Mesendoderm (in vitro differentiated cells): ENCODE results near the gene MGAT5.

Source experiments
- DNase-seq: peaks from one replicate; pipeline ENCODE4 v3.0.0; 2013
- H2AK5ac ChIP-seq: 2 replicates; pipeline ENCODE4 v1.6.1; 2013; ENCODE audit warnings: low read length, inconsistent platforms
- H2BK120ac ChIP-seq: 2 replicates; pipeline ENCODE4 v1.6.1; 2013; ENCODE audit warnings: low read depth, mild to moderate bottlenecking, low read length, moderate library complexity, mixed read lengths
- H2BK15ac ChIP-seq: replicated peaks from 2 replicates; pipeline ENCODE4 v1.6.1; 2013; ENCODE audit warnings: low read depth, mild to moderate bottlenecking, moderate library complexity
- H2BK5ac ChIP-seq: 2 replicates; pipeline ENCODE4 v1.6.1; 2013; ENCODE audit warnings: low read length, inconsistent platforms
- H3K18ac ChIP-seq: 2 replicates; pipeline ENCODE4 v1.6.1; 2013; ENCODE audit warnings: mild to moderate bottlenecking, low read length, mixed read lengths
- H3K23ac ChIP-seq: one replicate; pipeline ENCODE4 v1.6.1; 2013; ENCODE audit warnings: low read length
- H3K27ac ChIP-seq: 2 replicates; pipeline ENCODE4 v1.5.1; 2013; ENCODE audit warnings: low read depth, mild to moderate bottlenecking, inconsistent platforms, low read length, moderate library complexity
- H3K27me3 ChIP-seq: 2 replicates; pipeline ENCODE4 v1.6.1; 2013; ENCODE audit warnings: low read length, control low read depth, mild to moderate bottlenecking, inconsistent platforms; ENCODE audit not compliant: insufficient read depth, poor library complexity
- H3K36me3 ChIP-seq: 2 replicates; pipeline ENCODE4 v1.6.1; 2013; ENCODE audit warnings: low read length, inconsistent platforms; ENCODE audit not compliant: control insufficient read depth, insufficient read depth
- H3K4ac ChIP-seq: one replicate; pipeline ENCODE4 v1.6.1; 2013; ENCODE audit warnings: low read depth, mild to moderate bottlenecking, low read length, moderate library complexity
- H3K4me1 ChIP-seq: 2 replicates; pipeline ENCODE4 v1.6.1; 2013; ENCODE audit warnings: low read depth, low read length, inconsistent platforms; ENCODE audit not compliant: control insufficient read depth
- H3K4me2 ChIP-seq: 2 replicates; pipeline ENCODE4 v1.6.1; 2013; ENCODE audit warnings: low read length
- H3K4me3 ChIP-seq: 2 replicates; pipeline ENCODE4 v1.5.1; 2013; ENCODE audit warnings: mild to moderate bottlenecking, low read length
- H3K56ac ChIP-seq: one replicate; pipeline ENCODE4 v1.6.1; 2013; ENCODE audit warnings: low read length
- H3K79me1 ChIP-seq: 2 replicates; pipeline ENCODE4 v1.6.1; 2013; ENCODE audit warnings: low read length, inconsistent platforms
- H3K79me2 ChIP-seq: 2 replicates; pipeline ENCODE4 v1.6.1; 2013; ENCODE audit warnings: mild to moderate bottlenecking, low read length; ENCODE audit not compliant: control insufficient read depth, insufficient read depth
- H3K9ac ChIP-seq: 2 replicates; pipeline ENCODE4 v1.6.1; 2013; ENCODE audit warnings: low read length, inconsistent platforms
- H4K5ac ChIP-seq: one replicate; pipeline ENCODE4 v1.6.1; 2013; ENCODE audit warnings: low read length
- H4K8ac ChIP-seq: one replicate; pipeline ENCODE4 v1.6.1; 2013; ENCODE audit warnings: low read depth, mild to moderate bottlenecking, control low read depth, low read length, moderate library complexity
- WGBS: extraction: QIAGEN DNeasy Blood & Tissue Kit; methylation state at CpG from one replicate; pipeline ENCODE4 v1.1.7; 2013; ENCODE audit warnings: low lambda C conversion rate, missing lambda C conversion rate; ENCODE audit not compliant: insufficient coverage; ENCODE audit errors: extremely low coverage; 5-methylcytosine and 5-hydroxymethylcytosine counted together

MGAT5 gene

DNA sequence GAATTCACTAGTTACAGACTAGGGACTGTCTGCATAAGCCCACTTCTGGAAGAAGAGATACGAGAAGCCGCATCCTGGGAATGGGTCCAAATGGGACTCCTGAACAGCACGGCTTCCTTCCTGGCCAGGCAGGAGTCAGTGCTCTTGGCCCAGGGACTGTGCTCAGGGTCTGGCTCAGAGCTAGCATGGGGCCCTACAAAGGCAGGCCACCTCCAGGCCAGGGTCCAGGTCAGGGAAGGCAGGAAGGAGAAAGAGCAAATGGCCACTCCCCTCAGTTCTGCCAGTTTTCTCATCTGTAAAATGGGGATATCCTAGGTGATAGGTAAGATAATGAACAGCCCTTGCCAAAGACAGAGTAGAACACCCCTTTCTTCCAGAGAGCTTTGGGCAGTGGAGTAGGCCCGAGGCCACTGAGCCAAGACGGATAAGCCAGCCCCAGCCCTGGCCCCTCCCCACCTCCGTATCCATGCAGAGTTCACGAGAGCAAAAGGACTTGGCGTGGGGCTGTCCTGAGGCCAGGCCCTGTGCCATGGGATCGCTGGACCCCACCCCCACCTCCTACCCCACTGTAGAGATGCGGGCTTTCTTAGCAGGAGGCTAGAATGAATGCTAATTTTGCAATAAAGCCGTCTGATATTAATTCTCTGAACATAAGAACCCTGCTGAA is 190.1 kb downstream of the MGAT5 start:
- no peak overlapping the region for H3K4me3 ChIP-seq
- no CpG with 5 or more reads among the region's 11 CpGs for WGBS

DNA sequence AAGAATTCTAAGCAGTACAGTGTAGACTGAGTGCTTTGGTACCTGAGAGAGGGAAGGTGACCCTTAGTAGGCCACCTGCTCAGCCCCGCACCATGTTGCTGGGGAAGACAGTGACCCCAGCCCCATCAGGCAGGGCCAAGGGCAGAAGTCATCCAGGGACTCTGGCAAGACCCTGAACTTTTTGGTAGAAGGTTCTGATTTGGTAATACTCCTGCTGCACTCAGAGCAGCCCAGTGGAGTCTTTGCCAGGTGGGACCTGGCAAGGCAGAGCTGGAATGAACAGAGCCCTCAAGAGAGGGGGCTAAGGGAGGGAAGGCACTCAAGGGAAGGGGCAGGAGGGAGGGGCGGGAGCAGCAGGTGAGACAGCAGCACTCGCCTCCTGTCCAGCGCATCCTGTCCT is 191.2 kb downstream of the MGAT5 start:
- H3K79me2 ChIP-seq, result no peaks in the 10 kb centered on the region
- H3K23ac ChIP-seq, result no peak overlapping the region
- no peak overlapping the region for H2AK5ac ChIP-seq
- H4K8ac ChIP-seq, result no peak overlapping the region
- H3K27ac ChIP-seq, result no peak overlapping the region
- no peak overlapping the region for H2BK120ac ChIP-seq
- H2BK15ac ChIP-seq, result no peak overlapping the region
- no peak overlapping the region for H3K4me3 ChIP-seq
- DNase-seq, result no peak
- H2BK5ac ChIP-seq, result no peak overlapping the region
- H3K27me3 ChIP-seq, result no peaks in the 10 kb centered on the region
- no peak overlapping the region for H3K18ac ChIP-seq
- H3K4me1 ChIP-seq, result no peaks in the 10 kb centered on the region
- H3K36me3 ChIP-seq, result no peaks in the 10 kb centered on the region
- no peak overlapping the region for H3K9ac ChIP-seq
- no CpG with 5 or more reads among the region's 4 CpGs for WGBS
- no peak overlapping the region for H3K4me2 ChIP-seq
- H4K5ac ChIP-seq, result no peak overlapping the region
- H3K56ac ChIP-seq, result no peak overlapping the region
- H3K4ac ChIP-seq, result no peak overlapping the region
- H3K79me1 ChIP-seq, result no peaks in the 10 kb centered on the region

More for the DNA sequence above, 190.1 kb downstream of the MGAT5 start:
- Histone ChIP-seq H3K79me2 (no peaks in the 10 kb centered on the region), H3K9ac (no peak overlapping the region), H3K23ac (no peak overlapping the region), H2BK15ac (no peak overlapping the region), H2BK120ac (no peak overlapping the region), H3K36me3 (no peaks in the 10 kb centered on the region), H3K27me3 (no peaks in the 10 kb centered on the region), H2BK5ac (no peak overlapping the region), H3K18ac (no peak overlapping the region), H3K4me1 (no peaks in the 10 kb centered on the region), H3K4ac (no peak overlapping the region), H3K27ac (no peak overlapping the region), H2AK5ac (no peak overlapping the region), H4K5ac (no peak overlapping the region), H4K8ac (no peak overlapping the region), H3K56ac (no peak overlapping the region), H3K4me2 (no peak overlapping the region), H3K79me1 (no peaks in the 10 kb centered on the region)
- no peak for DNase-seq

DNA sequence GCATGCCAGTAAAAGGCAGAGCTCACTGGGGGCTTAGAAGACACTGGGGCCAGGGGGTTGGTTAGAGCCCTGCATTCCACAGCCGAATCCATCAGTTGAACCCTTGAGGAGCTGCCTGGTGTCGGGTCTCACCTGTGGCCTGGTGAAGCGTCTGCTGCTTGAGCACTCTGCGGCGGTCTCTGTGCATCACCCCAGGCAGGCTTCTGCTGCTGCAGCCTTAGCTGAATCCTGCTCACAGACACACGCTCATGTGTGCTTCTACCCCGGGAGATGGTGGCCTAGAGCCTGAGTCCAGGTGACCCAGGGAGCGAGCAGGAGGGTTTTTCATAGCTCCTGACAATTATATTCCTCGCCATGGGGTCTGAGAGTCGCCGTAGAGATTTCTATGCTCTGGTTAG is 192.1 kb downstream of the MGAT5 start:
- no peak for DNase-seq
- H3K23ac ChIP-seq, result no peak overlapping the region
- no peak overlapping the region for H4K8ac ChIP-seq
- no peak overlapping the region for H3K56ac ChIP-seq
- H3K4me1 ChIP-seq, result no peaks in the 10 kb centered on the region
- no peak overlapping the region for H3K18ac ChIP-seq
- no peak overlapping the region for H2BK15ac ChIP-seq
- no peaks in the 10 kb centered on the region for H3K79me1 ChIP-seq
- no peak overlapping the region for H3K4ac ChIP-seq
- H3K27me3 ChIP-seq, result no peaks in the 10 kb centered on the region
- H3K27ac ChIP-seq, result no peak overlapping the region
- no peak overlapping the region for H2BK5ac ChIP-seq
- no peaks in the 10 kb centered on the region for H3K36me3 ChIP-seq
- no peak overlapping the region for H3K4me2 ChIP-seq
- no peak overlapping the region for H3K9ac ChIP-seq
- no peak overlapping the region for H2AK5ac ChIP-seq
- no peak overlapping the region for H3K4me3 ChIP-seq
- H3K79me2 ChIP-seq, result no peaks in the 10 kb centered on the region
- no CpG with 5 or more reads among the region's 11 CpGs for WGBS
- H2BK120ac ChIP-seq, result no peak overlapping the region
- H4K5ac ChIP-seq, result no peak overlapping the region

DNA sequence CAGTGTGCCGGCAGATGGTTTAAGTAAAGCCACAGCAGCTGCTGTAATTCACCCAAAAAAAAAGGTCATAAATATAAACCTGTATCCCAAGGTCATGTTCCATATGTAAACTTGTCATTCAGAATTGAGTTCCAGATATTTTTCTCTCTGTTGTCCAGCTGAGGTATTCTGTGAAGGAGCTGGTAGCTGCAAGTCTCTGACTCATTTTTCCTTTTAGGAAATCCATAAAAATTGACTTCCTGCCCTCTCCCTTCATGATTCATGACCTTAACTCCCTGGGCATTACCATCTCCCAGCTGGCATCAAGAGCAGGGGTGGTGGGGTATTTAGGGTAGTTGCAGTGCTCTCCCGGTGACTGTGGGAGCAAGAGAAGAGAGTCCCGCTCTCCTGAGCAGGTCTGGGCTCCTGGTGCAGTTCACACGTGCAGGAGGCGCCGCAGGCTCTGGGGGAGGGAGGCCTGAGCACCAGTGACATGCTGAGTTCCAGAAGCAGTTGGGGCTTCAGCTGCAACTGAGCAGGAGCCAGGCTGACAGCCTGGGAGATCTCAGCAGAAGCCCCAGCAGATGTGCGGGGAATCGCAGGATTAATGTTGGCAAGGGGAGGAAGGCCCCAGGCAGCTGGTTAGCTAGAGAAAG is 192.6 kb downstream of the MGAT5 start:
- no peak overlapping the region for H2BK5ac ChIP-seq
- H3K4ac ChIP-seq, result no peak overlapping the region
- H3K4me2 ChIP-seq, result no peak overlapping the region
- no peak for DNase-seq
- H3K4me1 ChIP-seq, result no peaks in the 10 kb centered on the region
- H3K9ac ChIP-seq, result no peak overlapping the region
- H3K18ac ChIP-seq, result no peak overlapping the region
- H3K4me3 ChIP-seq, result no peak overlapping the region
- no peak overlapping the region for H2BK15ac ChIP-seq
- no peak overlapping the region for H3K23ac ChIP-seq
- H3K79me2 ChIP-seq, result no peaks in the 10 kb centered on the region
- H4K8ac ChIP-seq, result no peak overlapping the region
- no peak overlapping the region for H2BK120ac ChIP-seq
- H3K79me1 ChIP-seq, result no peaks in the 10 kb centered on the region
- no CpG with 5 or more reads among the region's 8 CpGs for WGBS
- no peak overlapping the region for H2AK5ac ChIP-seq
- H3K27ac ChIP-seq, result no peak overlapping the region
- H3K36me3 ChIP-seq, result no peaks in the 10 kb centered on the region
- no peaks in the 10 kb centered on the region for H3K27me3 ChIP-seq
- no peak overlapping the region for H4K5ac ChIP-seq
- H3K56ac ChIP-seq, result no peak overlapping the region

DNA sequence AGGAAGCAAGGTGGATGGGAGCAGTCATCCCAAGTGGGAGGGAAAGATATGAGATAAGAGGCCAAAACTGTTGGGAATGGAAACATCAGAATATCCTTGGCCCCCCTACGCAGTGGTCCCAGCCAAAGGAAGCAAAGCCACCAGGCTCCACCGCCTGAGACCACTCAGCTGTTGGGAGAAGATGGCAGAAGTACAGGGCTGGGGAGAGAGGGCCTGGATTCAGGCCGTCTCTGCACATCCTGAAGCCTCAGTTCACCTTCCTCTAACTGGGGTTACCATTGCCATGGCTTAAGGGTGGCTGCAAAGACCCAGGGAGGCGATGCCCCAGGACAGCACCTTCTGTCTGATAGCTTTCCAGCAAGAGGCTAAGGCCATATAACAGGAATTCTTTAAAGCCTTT is 193.8 kb downstream of the MGAT5 start:
- no peak overlapping the region for H3K18ac ChIP-seq
- H3K23ac ChIP-seq, result no peak overlapping the region
- H2AK5ac ChIP-seq, result no peak overlapping the region
- no peak overlapping the region for H3K27ac ChIP-seq
- H3K4me1 ChIP-seq, result no peaks in the 10 kb centered on the region
- H3K56ac ChIP-seq, result no peak overlapping the region
- no peak overlapping the region for H2BK5ac ChIP-seq
- H3K79me1 ChIP-seq, result no peaks in the 10 kb centered on the region
- no peak overlapping the region for H3K4me2 ChIP-seq
- WGBS, result no CpG with 5 or more reads among the region's 4 CpGs
- no peaks in the 10 kb centered on the region for H3K79me2 ChIP-seq
- H3K9ac ChIP-seq, result no peak overlapping the region
- no peak for DNase-seq
- no peak overlapping the region for H3K4me3 ChIP-seq
- H3K4ac ChIP-seq, result no peak overlapping the region
- no peak overlapping the region for H2BK120ac ChIP-seq
- no peak overlapping the region for H2BK15ac ChIP-seq
- no peak overlapping the region for H4K5ac ChIP-seq
- H3K36me3 ChIP-seq, result no peaks in the 10 kb centered on the region
- no peak overlapping the region for H4K8ac ChIP-seq
- no peaks in the 10 kb centered on the region for H3K27me3 ChIP-seq

DNA sequence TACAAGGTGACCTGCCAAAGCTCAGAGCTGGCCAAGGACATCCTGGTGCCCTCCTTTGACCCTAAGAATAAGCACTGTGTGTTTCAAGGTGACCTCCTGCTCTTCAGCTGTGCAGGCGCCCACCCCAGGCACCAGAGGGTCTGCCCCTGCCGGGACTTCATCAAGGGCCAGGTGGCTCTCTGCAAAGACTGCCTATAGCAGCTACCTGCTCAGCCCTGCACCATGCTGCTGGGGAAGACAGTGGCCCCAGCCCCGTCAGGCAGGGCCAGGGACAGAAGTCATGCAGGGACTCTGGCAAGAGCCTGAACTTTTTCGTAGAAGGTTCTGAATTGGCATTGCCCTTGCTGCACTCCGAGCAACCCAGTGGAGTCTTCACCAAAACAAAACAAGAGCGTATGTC is 194.8 kb downstream of the MGAT5 start:
- H3K79me2 ChIP-seq, result no peaks in the 10 kb centered on the region
- no peaks in the 10 kb centered on the region for H3K79me1 ChIP-seq
- no peak overlapping the region for H3K4me2 ChIP-seq
- no peak overlapping the region for H2BK5ac ChIP-seq
- no peak for DNase-seq
- H3K9ac ChIP-seq, result no peak overlapping the region
- no peak overlapping the region for H2AK5ac ChIP-seq
- no peak overlapping the region for H3K4ac ChIP-seq
- H3K27ac ChIP-seq, result no peak overlapping the region
- no peaks in the 10 kb centered on the region for H3K27me3 ChIP-seq
- H2BK120ac ChIP-seq, result no peak overlapping the region
- no peaks in the 10 kb centered on the region for H3K4me1 ChIP-seq
- H4K5ac ChIP-seq, result no peak overlapping the region
- no peak overlapping the region for H3K4me3 ChIP-seq
- no peak overlapping the region for H3K56ac ChIP-seq
- no peak overlapping the region for H4K8ac ChIP-seq
- no peak overlapping the region for H3K23ac ChIP-seq
- no CpG with 5 or more reads among the region's 6 CpGs for WGBS
- H3K36me3 ChIP-seq, result no peaks in the 10 kb centered on the region
- no peak overlapping the region for H2BK15ac ChIP-seq
- H3K18ac ChIP-seq, result no peak overlapping the region
